HCT116 (cell line): ENCODE measurements around the gene PROM2.

ENCODE experiments used
- CEBPB ChIP-seq: IDR thresholded peaks from 2 replicates; pipeline ENCODE4 v1.6.1; 2012; ENCODE audit warnings: low read depth
- EZH2 ChIP-seq: fragments of 200-600 bp; sonication (generic); IDR thresholded peaks from 2 replicates; pipeline ENCODE4 v1.6.1; 2017; ENCODE audit warnings: antibody characterized with exemption, mixed run types
- EZH2phosphoT487 ChIP-seq: fragments of 200-600 bp; IDR thresholded peaks from 2 replicates; pipeline ENCODE4 v1.6.1; 2018; ENCODE audit warnings: antibody characterized with exemption, borderline replicate concordance
- FOSL1 ChIP-seq: IDR thresholded peaks from 2 replicates; pipeline ENCODE4 v1.6.1; 2012; ENCODE audit warnings: low read depth
- POLR2A ChIP-seq: IDR thresholded peaks from 2 replicates; pipeline ENCODE4 v1.7.0; 2011; ENCODE audit warnings: borderline replicate concordance; ENCODE audit not compliant: insufficient read depth, insufficient read length; ENCODE audit errors: extremely low read depth
- POLR2AphosphoS5 ChIP-seq: IDR thresholded peaks from 2 replicates; pipeline ENCODE4 v1.6.1; 2011; ENCODE audit warnings: mild to moderate bottlenecking, low read depth, low read length, moderate library complexity
- RAD21 ChIP-seq: IDR thresholded peaks from 2 replicates; pipeline ENCODE4 v1.6.1; 2012; ENCODE audit warnings: low read depth, mild to moderate bottlenecking
- SIN3A ChIP-seq: IDR thresholded peaks from 2 replicates; pipeline ENCODE4 v1.6.1; 2012; ENCODE audit warnings: low read depth
- TCF7L2 ChIP-seq: IDR thresholded peaks from 2 replicates; pipeline ENCODE4 v1.7.0; 2011; ENCODE audit warnings: borderline replicate concordance, inconsistent platforms; ENCODE audit not compliant: insufficient read depth, insufficient read length; ENCODE audit errors: extremely low read depth
- ZNF274 ChIP-seq: fragments of 200-500 bp; sonication (Bioruptor generic); IDR thresholded peaks from 2 replicates; pipeline ENCODE4 v1.6.1; 2014; ENCODE audit warnings: mild to moderate bottlenecking, low read depth, low read length, inconsistent platforms
- TF ChIP-seq, protein P1 (sequence below), 3 experiments: fragments of 200-600 bp in 1 of 3; sonication (generic) in 1 of 3; IDR thresholded peaks in 2 of 3; conservative IDR thresholded peaks in 1 of 3; 2 replicates each; pipeline ENCODE4 v1.5.1; 2012 to 2017; ENCODE audit warnings: low read depth in 2 of 3, low read length in 2 of 3, antibody characterized with exemption in 1 of 3, borderline replicate concordance in 1 of 3, control low read depth in 1 of 3, mild to moderate bottlenecking in 1 of 3, mixed read lengths in 1 of 3, mixed run types in 1 of 3, moderate library complexity in 1 of 3; ENCODE audit not compliant: insufficient read depth in 1 of 3
- TF ChIP-seq, protein P2 (sequence below): IDR thresholded peaks from 2 replicates; pipeline ENCODE4 v1.6.1; 2012; ENCODE audit warnings: low read depth
- TF ChIP-seq, protein P3 (sequence below): IDR thresholded peaks from 2 replicates; pipeline ENCODE4 v1.6.1; 2012

DNA sequence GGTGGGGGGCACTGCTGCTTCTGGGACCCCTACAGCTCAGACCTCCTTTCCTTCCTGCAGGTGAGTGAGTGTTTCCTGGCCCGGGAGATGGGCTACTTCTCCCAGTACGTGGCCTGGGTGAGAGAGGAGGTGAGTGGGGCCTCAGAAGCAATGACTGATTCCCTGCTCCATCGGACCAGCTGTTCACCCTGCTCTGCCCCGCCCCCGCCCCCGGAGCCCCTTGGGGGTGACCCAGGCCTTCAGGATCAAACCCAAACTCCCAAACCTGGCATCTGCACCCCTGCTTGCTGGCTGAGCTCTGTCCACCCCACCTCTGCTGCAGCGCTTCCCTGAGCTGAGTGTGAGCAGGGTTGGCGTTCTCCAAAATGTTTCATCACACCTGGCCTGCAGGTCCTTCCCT, 13.1 kb downstream of the PROM2 start:
- TF ChIP-seq, protein P1, sequence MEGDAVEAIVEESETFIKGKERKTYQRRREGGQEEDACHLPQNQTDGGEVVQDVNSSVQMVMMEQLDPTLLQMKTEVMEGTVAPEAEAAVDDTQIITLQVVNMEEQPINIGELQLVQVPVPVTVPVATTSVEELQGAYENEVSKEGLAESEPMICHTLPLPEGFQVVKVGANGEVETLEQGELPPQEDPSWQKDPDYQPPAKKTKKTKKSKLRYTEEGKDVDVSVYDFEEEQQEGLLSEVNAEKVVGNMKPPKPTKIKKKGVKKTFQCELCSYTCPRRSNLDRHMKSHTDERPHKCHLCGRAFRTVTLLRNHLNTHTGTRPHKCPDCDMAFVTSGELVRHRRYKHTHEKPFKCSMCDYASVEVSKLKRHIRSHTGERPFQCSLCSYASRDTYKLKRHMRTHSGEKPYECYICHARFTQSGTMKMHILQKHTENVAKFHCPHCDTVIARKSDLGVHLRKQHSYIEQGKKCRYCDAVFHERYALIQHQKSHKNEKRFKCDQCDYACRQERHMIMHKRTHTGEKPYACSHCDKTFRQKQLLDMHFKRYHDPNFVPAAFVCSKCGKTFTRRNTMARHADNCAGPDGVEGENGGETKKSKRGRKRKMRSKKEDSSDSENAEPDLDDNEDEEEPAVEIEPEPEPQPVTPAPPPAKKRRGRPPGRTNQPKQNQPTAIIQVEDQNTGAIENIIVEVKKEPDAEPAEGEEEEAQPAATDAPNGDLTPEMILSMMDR (IDR thresholded peaks at IDR 0.05 in 2 of 3, conservative IDR thresholded peaks at IDR 0.05 in 1 of 3; ENCODE audit: borderline replicate concordance in 1 of 3, insufficient read depth in 1 of 3, low read depth in 2 of 3, low read length in 2 of 3) = no peak
- TF ChIP-seq SIN3A (no peak), EZH2 (no peak), POLR2A (no peak), TCF7L2 (no peak), EZH2phosphoT487 (no peak), POLR2AphosphoS5 (no peak), RAD21 (no peak), FOSL1 (no peak), ZNF274 (no peak), CEBPB (no peak)
- TF ChIP-seq, protein P2, sequence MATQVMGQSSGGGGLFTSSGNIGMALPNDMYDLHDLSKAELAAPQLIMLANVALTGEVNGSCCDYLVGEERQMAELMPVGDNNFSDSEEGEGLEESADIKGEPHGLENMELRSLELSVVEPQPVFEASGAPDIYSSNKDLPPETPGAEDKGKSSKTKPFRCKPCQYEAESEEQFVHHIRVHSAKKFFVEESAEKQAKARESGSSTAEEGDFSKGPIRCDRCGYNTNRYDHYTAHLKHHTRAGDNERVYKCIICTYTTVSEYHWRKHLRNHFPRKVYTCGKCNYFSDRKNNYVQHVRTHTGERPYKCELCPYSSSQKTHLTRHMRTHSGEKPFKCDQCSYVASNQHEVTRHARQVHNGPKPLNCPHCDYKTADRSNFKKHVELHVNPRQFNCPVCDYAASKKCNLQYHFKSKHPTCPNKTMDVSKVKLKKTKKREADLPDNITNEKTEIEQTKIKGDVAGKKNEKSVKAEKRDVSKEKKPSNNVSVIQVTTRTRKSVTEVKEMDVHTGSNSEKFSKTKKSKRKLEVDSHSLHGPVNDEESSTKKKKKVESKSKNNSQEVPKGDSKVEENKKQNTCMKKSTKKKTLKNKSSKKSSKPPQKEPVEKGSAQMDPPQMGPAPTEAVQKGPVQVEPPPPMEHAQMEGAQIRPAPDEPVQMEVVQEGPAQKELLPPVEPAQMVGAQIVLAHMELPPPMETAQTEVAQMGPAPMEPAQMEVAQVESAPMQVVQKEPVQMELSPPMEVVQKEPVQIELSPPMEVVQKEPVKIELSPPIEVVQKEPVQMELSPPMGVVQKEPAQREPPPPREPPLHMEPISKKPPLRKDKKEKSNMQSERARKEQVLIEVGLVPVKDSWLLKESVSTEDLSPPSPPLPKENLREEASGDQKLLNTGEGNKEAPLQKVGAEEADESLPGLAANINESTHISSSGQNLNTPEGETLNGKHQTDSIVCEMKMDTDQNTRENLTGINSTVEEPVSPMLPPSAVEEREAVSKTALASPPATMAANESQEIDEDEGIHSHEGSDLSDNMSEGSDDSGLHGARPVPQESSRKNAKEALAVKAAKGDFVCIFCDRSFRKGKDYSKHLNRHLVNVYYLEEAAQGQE = no peak
- TF ChIP-seq, protein P3, sequence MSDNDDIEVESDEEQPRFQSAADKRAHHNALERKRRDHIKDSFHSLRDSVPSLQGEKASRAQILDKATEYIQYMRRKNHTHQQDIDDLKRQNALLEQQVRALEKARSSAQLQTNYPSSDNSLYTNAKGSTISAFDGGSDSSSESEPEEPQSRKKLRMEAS = no peak
